SK-N-SH (cell line): Measurements from ENCODE around the gene TAOK3. TPM values are rescaled to one million over a fixed set of nuclear protein-coding genes. Genes with fewer than 3 reads are reported as not detected.
A peak's percentile ranks its signal among the peaks of the same experiment; 100 is the strongest.

Experiments used
- CTCF ChIA-PET: fragments of 300-600, 350-600 bp; formaldehyde crosslinking; extraction: SDS; loops from one replicate; lab custom pipeline; 2021; lab: Yijun Ruan, JAX
- POLR2A ChIA-PET: fragments of 350-600 bp; sonication (Branson Sonifier 250); formaldehyde crosslinking; extraction: SDS; loops from one replicate; lab custom pipeline; 2020; ENCODE audit warnings: antibody characterized with exemption, inconsistent platforms; lab: Yijun Ruan, JAX
- DNase-seq: peaks from one replicate; pipeline ENCODE4 v3.0.0; 2012
- H2AFZ ChIP-seq: fragments of 200-600 bp; sonication (generic); 2 replicates; pipeline ENCODE4 v1.8.1; 2016; ENCODE audit warnings: antibody characterized with exemption, mild to moderate bottlenecking, low read depth
- H3F3A ChIP-seq: fragments of 200-600 bp; sonication (generic); replicated peaks from 2 replicates; pipeline ENCODE3; 2016; ENCODE audit warnings: antibody characterized with exemption, mild to moderate bottlenecking; ENCODE audit not compliant: insufficient read depth
- H3K27ac ChIP-seq, 2 experiments: fragments of 200-500 bp in 1 of 2; fragments of 200-600 bp in 1 of 2; sonication (Bioruptor generic) in 1 of 2; sonication (generic), shearing (Covaris generic) in 1 of 2; 2 replicates each; pipeline versions ENCODE4 v1.5.1 to v1.6.1; 2014 to 2016; ENCODE audit warnings: low read depth in 2 of 2, inconsistent platforms in 1 of 2, low read length in 1 of 2, mild to moderate bottlenecking in 1 of 2, mixed read lengths in 1 of 2
- H3K27me3 ChIP-seq: fragments of 200-600 bp; sonication (generic), shearing (Covaris generic); 2 replicates; pipeline ENCODE4 v1.6.1; 2016; ENCODE audit warnings: mixed run types; ENCODE audit not compliant: insufficient read depth
- H3K36me3 ChIP-seq, 2 experiments: fragments of 200-500 bp in 1 of 2; fragments of 200-600 bp in 1 of 2; sonication (Bioruptor generic) in 1 of 2; sonication (generic) in 1 of 2; replicated peaks in 1 of 2; 2 replicates each; pipeline versions ENCODE3 to v1.5.1; 2014 to 2016; ENCODE audit warnings: low read length in 1 of 2, mild to moderate bottlenecking in 1 of 2; ENCODE audit not compliant: insufficient read depth in 2 of 2, control insufficient read depth in 1 of 2
- H3K4me1 ChIP-seq, 2 experiments: fragments of 200-500 bp in 1 of 2; fragments of 200-600 bp in 1 of 2; sonication (Bioruptor generic) in 1 of 2; sonication (generic), shearing (Covaris generic) in 1 of 2; 2 replicates each; pipeline versions ENCODE4 v1.5.1 to v1.6.1; 2014 to 2016; ENCODE audit warnings: low read depth in 1 of 2, low read length in 1 of 2, mixed run types in 1 of 2; ENCODE audit not compliant: insufficient read depth in 2 of 2, control insufficient read depth in 1 of 2
- H3K4me2 ChIP-seq: fragments of 200-600 bp; sonication (generic), shearing (Covaris generic); 2 replicates; pipeline ENCODE4 v1.6.1; 2017; ENCODE audit warnings: mixed run types
- H3K4me3 ChIP-seq, 2 experiments: fragments of 200-500 bp in 1 of 2; fragments of 200-600 bp in 1 of 2; sonication (Bioruptor generic) in 1 of 2; sonication (generic), shearing (Covaris generic) in 1 of 2; 2 replicates each; pipeline versions ENCODE4 v1.5.1 to v1.8.1; 2014 to 2016; ENCODE audit warnings: low read depth in 2 of 2, inconsistent platforms in 1 of 2, low read length in 1 of 2, mild to moderate bottlenecking in 1 of 2, mixed read lengths in 1 of 2, moderate library complexity in 1 of 2
- H3K79me2 ChIP-seq: fragments of 200-600 bp; sonication (generic); 2 replicates; pipeline ENCODE4 v1.8.1; 2017; ENCODE audit warnings: mild to moderate bottlenecking; ENCODE audit not compliant: insufficient read depth
- H3K9ac ChIP-seq: fragments of 200-600 bp; sonication (generic); 2 replicates; pipeline ENCODE4 v1.6.1; 2017; ENCODE audit warnings: mixed run types
- H3K9me2 ChIP-seq: fragments of 200-600 bp; sonication (generic); 2 replicates; pipeline ENCODE4 v1.6.1; 2017; ENCODE audit warnings: mixed run types
- H3K9me3 ChIP-seq: fragments of 200-600 bp; sonication (generic); 2 replicates; pipeline ENCODE4 v1.6.1; 2017; ENCODE audit warnings: mixed run types, mild to moderate bottlenecking, moderate library complexity
- H4K20me1 ChIP-seq: fragments of 200-600 bp; sonication (generic); 2 replicates; pipeline ENCODE4 v1.6.1; 2017; ENCODE audit warnings: mild to moderate bottlenecking, mixed run types; ENCODE audit not compliant: insufficient read depth
- CTCF ChIP-seq: fragments of 200-600 bp; sonication (generic); IDR thresholded peaks from 2 replicates; pipeline ENCODE4 v1.6.1; 2017; ENCODE audit warnings: antibody characterized with exemption, mild to moderate bottlenecking, moderate library complexity
- ELF1 ChIP-seq: IDR thresholded peaks from 2 replicates; pipeline ENCODE4 v1.4.0; 2012
- FOSL2 ChIP-seq: IDR thresholded peaks from 2 replicates; pipeline ENCODE4 v1.4.0; 2012; ENCODE audit warnings: low read depth, mild to moderate bottlenecking, moderate library complexity, borderline replicate concordance
- FOXM1 ChIP-seq: IDR thresholded peaks from 2 replicates; pipeline ENCODE4 v1.4.0; 2012; ENCODE audit warnings: low read depth, mild to moderate bottlenecking
- GABPA ChIP-seq: IDR thresholded peaks from 2 replicates; pipeline ENCODE4 v1.4.0; 2012; ENCODE audit warnings: low read depth, mild to moderate bottlenecking
- JUND ChIP-seq: IDR thresholded peaks from 2 replicates; pipeline ENCODE4 v1.4.0; 2012
- MEF2A ChIP-seq: IDR thresholded peaks from 2 replicates; pipeline ENCODE4 v1.4.0; 2012; ENCODE audit warnings: low read depth, borderline replicate concordance
- RAD21 ChIP-seq: IDR thresholded peaks from 2 replicates; pipeline ENCODE4 v1.6.1; 2012; ENCODE audit warnings: mild to moderate bottlenecking, low read length
- RCOR1 ChIP-seq: fragments of 150-350 bp; IDR thresholded peaks from 2 replicates; pipeline ENCODE4 v1.6.1; 2017; ENCODE audit warnings: antibody characterized with exemption, low read length
- REST ChIP-seq: IDR thresholded peaks from 2 replicates; pipeline ENCODE4 v1.6.1; 2012; ENCODE audit warnings: mild to moderate bottlenecking, low read depth, low read length, moderate library complexity
- RFX5 ChIP-seq: IDR thresholded peaks from 2 replicates; pipeline ENCODE4 v1.6.1; 2012; ENCODE audit warnings: mild to moderate bottlenecking, improper control_type of control experiment, low read length
- TCF12 ChIP-seq: IDR thresholded peaks from 2 replicates; pipeline ENCODE4 v1.4.0; 2012
- WGBS: methylation state at CpG from one replicate; pipeline ENCODE4 v1.1.6; 2017; ENCODE audit warnings: low lambda C conversion rate; 5-methylcytosine and 5-hydroxymethylcytosine counted together
- polyA plus RNA-seq, 3 experiments: library from polyadenylated mRNA; depleted of rRNA; stranded (reverse); fragments of >200 nt; gene quantifications; 2 replicates each; pipeline ENCODE4 v1.2.3, GENCODE V29; 2012

TAOK3 gene
- polyA plus RNA-seq, 1 of the 3 experiments (the other 2 are of a cell fraction), result 18.1 TPM

- peak; percentile 89 for TF ChIP-seq CTCF
- TF ChIP-seq MEF2A, result no peak
- no peak for TF ChIP-seq RFX5
- TF ChIP-seq, all 33 proteins: peak for 7
Observed at GRCh38 chr12:118376089-118377020, 3.6 kb upstream of the TAOK3 start, which contains the start of gene SUDS3 (continued).

GRCh38 chr12:118375348-118375747 is 2.6 kb upstream of the TAOK3 start:
- Histone ChIP-seq H3K9me3 (no peaks in the 10 kb centered on the region), H3K27ac (peak overlapping the region in 1 of 2 experiments; percentile 86; a peak in 2 of 4 replicates), H3K36me3 (peaks cover 10 to 16% of the 10 kb centered on the region in 2 experiments), H3K4me1 (peaks cover 9 to 22% of the 10 kb centered on the region in 2 experiments; a peak in 3 of 4 replicates), H2AFZ (no peak overlapping the region), H3F3A (peaks cover 8% of the 10 kb centered on the region), H3K27me3 (no peaks in the 10 kb centered on the region), H3K4me2 (peak overlapping the region; percentile 79; the same call in 1 of the 2 replicates), H3K9ac (no peak overlapping the region), H3K79me2 (peaks cover 64% of the 10 kb centered on the region), H4K20me1 (peaks cover 13% of the 10 kb centered on the region), H3K9me2 (no peaks in the 10 kb centered on the region), H3K4me3 (no peak overlapping the region)
- no peak for DNase-seq
- WGBS, result 80% methylated on average over 10 of the region's 10 CpGs
- TF ChIP-seq FOXM1 (no peak), GABPA (no peak), TCF12 (no peak), REST (no peak), ELF1 (no peak), RAD21 (no peak), RCOR1 (no peak), CTCF (no peak), JUND (no peak), FOSL2 (no peak)
- ChIA-PET CTCF (interaction anchor here (0.6 to 7.8 kb wide), 37 partner anchors 8 to 501 kb away, joined by 3 to 267 read pairs (median 6); partner anchors contain the start of gene PEBP1), POLR2A (interaction anchor here (0.8 to 2.3 kb wide), 4 partner anchors 185 to 240 kb away, joined by 5 to 13 read pairs (median 7); partner anchors contain the start of gene PEBP1)
